ENCODE data around the gene RPL3.
"Not testable (repeated sequence)": the region's sequence is repeated elsewhere in the genome, so short reads cannot be mapped to it uniquely, and the experiment has no call there.

The RPL3 gene

DNA sequence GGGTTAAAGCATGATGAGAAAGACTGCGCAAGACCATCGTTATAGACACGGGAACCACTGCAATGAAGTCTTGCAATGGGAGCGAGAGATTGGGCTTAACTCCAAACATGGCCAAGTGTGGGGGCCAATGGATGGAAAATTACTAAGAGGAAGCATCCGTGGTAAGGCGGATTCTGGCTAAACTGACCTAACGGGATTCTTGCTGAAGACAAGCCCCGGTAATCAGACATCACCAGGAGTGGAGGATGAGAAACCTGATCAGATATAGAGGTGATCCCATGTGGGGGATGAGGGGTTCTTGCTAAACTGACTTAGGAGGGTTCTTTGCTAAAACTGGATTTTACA lies 24.6 kb upstream of the RPL3 start:
- H3K4me3 ChIP-seq (ENCODE audit: low read depth, low read length), result no peak overlapping the region
- no peak for TF ChIP-seq CTCF (IDR thresholded peaks at IDR 0.05; ENCODE audit: low read depth, low read length, missing control alignments)
- DNase-seq (ENCODE audit: low read depth), result no peak
- in situ Hi-C loops (cut with HindIII; ENCODE audit: low sequenced_read_pairs), result no loop called here

DNA sequence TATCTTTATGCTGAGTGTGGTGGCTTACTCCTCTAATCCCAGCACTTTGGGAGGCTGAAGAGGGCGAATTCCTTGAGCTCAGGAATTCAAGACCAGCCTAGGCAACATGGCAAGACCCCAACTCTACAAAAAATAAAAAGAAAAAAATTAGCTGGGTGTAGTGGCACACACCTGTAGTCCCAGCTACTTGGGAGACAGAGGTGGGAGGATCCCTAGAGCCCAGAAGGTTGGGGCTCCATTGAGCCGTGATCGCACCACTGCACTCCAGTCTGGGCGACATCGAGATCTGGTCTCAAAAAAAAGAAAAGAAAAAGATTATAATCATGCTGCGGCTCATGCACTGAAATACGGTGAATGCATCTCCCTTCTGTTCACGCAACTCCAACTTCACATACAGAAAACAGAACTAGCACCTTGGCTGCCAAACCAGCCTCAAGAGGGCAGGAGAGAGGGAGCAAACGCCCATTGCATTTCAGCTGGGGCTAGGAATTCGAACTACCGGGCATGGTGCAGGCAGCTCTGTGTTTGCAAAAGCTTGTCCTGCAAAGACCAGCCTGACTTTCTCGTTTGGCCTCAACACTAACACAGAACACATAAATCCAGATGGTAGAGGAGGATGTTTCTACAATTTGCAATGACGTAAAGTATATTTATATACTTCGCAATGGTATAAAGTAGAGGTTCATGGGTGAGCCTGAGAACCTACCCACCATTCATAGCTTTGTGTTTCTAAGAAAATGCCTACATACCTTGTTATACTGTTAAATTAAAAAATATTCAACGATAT lies 24.0 kb upstream of the RPL3 start:
- H3K4me3 ChIP-seq (ENCODE audit: low read depth, low read length), result no peak overlapping the region
- in situ Hi-C loops (cut with HindIII; ENCODE audit: low sequenced_read_pairs), result no loop called here
- peak; percentile 96 for TF ChIP-seq CTCF (IDR thresholded peaks at IDR 0.05; ENCODE audit: low read depth, low read length, missing control alignments)
- peak; percentile 39 for DNase-seq (ENCODE audit: low read depth)

DNA sequence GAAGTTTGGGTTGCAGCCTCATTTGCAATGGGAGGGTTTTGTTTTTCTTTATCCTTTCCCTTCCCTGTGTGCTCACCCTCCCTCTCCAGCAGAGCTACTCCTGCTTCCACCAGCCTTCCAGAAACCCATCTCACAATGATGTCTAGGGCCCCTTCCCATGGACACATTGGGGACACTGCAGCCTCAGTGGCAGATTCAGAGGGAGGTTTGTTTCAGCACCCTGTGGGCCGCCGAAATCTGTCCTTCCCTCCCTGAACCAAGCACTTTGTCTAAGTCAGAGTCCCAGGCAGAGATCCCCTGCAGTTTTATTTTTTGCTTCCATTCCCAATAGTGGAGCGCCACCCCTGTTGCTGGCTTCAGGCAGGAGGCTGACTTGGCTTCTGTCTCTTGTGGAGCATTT lies 21.8 kb upstream of the RPL3 start:
- no peak for TF ChIP-seq CTCF (IDR thresholded peaks at IDR 0.05; ENCODE audit: low read depth, low read length, missing control alignments)
- in situ Hi-C loops (cut with HindIII; ENCODE audit: low sequenced_read_pairs), result no loop called here
- no peak overlapping the region for H3K4me3 ChIP-seq (ENCODE audit: low read depth, low read length)
- no peak for DNase-seq (ENCODE audit: low read depth)

- DNase-seq (ENCODE audit: low read depth); H3K4me3 ChIP-seq (ENCODE audit: low read depth, low read length); in situ Hi-C loops (cut with HindIII; ENCODE audit: low sequenced_read_pairs): not testable (repeated sequence)
Observed at GRCh38 chr22:39339775-39340174, 20.4 kb upstream of the RPL3 start.

DNA sequence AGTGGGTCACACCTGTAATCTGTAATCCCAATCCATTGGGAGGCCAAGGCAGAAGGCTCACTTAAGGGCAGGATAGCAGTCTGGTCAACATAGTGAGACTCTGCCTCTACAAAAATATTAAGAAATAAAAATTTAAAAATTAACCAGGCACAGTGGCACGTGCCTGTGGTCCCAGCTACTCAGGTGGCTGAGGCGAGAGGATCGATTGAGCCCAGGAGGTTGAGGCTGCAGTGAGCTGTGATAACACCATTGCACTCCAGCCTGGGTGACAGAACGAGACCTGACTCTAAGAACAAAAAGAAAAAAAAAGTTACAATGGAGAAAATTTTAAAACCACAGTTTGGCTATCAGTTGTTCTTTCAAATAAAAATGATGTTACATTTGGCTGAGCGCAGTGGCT lies 17.0 kb upstream of the RPL3 start:
- no peak for TF ChIP-seq CTCF (IDR thresholded peaks at IDR 0.05; ENCODE audit: low read depth, low read length, missing control alignments)

DNA sequence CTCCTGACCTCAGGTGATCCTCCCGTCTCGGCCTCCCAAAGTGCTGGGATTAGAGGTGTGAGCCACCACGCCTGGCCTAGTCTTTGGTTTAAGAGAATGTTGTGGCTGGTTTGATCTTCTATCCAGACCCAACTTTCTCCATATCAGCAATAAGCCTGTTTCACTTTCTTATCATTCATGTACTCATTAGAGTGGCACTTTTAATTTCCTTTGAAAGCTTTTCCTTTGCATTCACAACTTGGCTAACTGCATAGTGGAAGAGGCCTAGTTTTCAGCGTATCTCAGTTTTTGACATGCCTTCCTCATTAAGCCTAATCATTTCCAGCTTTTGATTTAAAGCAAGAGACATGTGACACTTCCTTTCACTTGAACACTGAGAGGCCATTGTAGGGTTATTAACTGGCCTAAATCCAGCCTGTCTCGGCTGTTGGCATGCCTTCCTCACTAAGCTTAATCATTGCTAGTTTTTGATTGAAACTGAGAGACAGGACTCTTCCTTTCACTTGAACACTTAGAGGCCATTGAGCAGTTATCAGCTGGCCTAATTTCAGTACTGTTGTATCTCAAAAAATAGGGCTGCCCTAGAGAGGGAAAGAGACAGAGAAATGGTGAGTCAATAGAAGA lies 13.1 kb upstream of the RPL3 start:
- no peak for DNase-seq (ENCODE audit: low read depth)
- no peak overlapping the region for H3K4me3 ChIP-seq (ENCODE audit: low read depth, low read length)
- in situ Hi-C loops (cut with HindIII; ENCODE audit: low sequenced_read_pairs), result no loop called here
- TF ChIP-seq CTCF (IDR thresholded peaks at IDR 0.05; ENCODE audit: low read depth, low read length, missing control alignments), result no peak

More for the DNA sequence above, 17.0 kb upstream of the RPL3 start:
- DNase-seq (ENCODE audit: low read depth), result no peak
- no peak overlapping the region for H3K4me3 ChIP-seq (ENCODE audit: low read depth, low read length)
- in situ Hi-C loops (cut with HindIII; ENCODE audit: low sequenced_read_pairs), result no loop called here

GRCh38 chr22:39330553-39330952 lies 11.1 kb upstream of the RPL3 start:
- in situ Hi-C loops (cut with HindIII; ENCODE audit: low sequenced_read_pairs); DNase-seq (ENCODE audit: low read depth); H3K4me3 ChIP-seq (ENCODE audit: low read depth, low read length): not testable (repeated sequence)

Measured in astrocyte of the cerebellum (primary cell).